Activated CD4-positive, alpha-beta T cell treated with anti-CD3 and anti-CD28 coated beads, Interleukin-2, amount 10 ng/mL, durations not matched to agents 7 days and 5 days (primary cell): Measurements from ENCODE around the gene SLC13A5. TPM values are rescaled to one million over a fixed set of nuclear protein-coding genes. Genes with fewer than 3 reads are reported as not detected.
"Not testable (repeated sequence)": the region's sequence is repeated elsewhere in the genome, so short reads cannot be mapped to it uniquely, and the experiment has no call there.

Experiments used
- CTCF ChIA-PET: fragments of 350-600 bp; sonication (Branson Sonifier 250); formaldehyde crosslinking; loops from one replicate; lab custom pipeline; 2021; ENCODE audit warnings: antibody characterized with exemption; lab: Charles Lee
- POLR2A ChIA-PET: fragments of 350-600 bp; sonication (Branson Sonifier 250); formaldehyde crosslinking; loops from one replicate; lab custom pipeline; 2021; ENCODE audit warnings: antibody characterized with exemption; lab: Charles Lee
- DNase-seq: peaks from one replicate; pipeline ENCODE4 v3.0.0-alpha.2; 2020
- H3K27ac Mint-ChIP-seq: one replicate; pipeline ENCODE4 v1.8.0; 2021; ENCODE audit warnings: mild to moderate bottlenecking, moderate library complexity, mixed read lengths
- H3K27me3 Mint-ChIP-seq: one replicate; pipeline ENCODE4 v1.8.0; 2021; ENCODE audit warnings: mixed read lengths
- H3K36me3 Mint-ChIP-seq: one replicate; pipeline ENCODE4 v1.8.0; 2021; ENCODE audit warnings: low read depth, mixed read lengths
- H3K4me1 Mint-ChIP-seq: one replicate; pipeline ENCODE4 v1.8.0; 2021; ENCODE audit warnings: mixed read lengths
- H3K4me3 Mint-ChIP-seq: one replicate; pipeline ENCODE4 v1.8.0; 2021; ENCODE audit warnings: mild to moderate bottlenecking, moderate library complexity, mixed read lengths
- H3K9me3 Mint-ChIP-seq: one replicate; pipeline ENCODE4 v1.8.0; 2021; ENCODE audit warnings: mixed read lengths
- total RNA-seq, 2 experiments: library from RNA; stranded (reverse); gene quantifications; one replicate each; pipeline ENCODE4 v1.2.3, GENCODE V29; 2021

SLC13A5 gene
- not detected for total RNA-seq

- POLR2A ChIA-PET, result no interaction called here
Observed at GRCh38 chr17:6713130-6713917, at the start of gene SLC13A5. TSS of gene SLC13A5 (minus strand) at chr17:6713369. CDS start at chr17:6713333, 36 bp downstream.

GRCh38 chr17:6761779-6762178 is 48.6 kb upstream of the SLC13A5 start:
- H3K27ac Mint-ChIP-seq, result no peak overlapping the region
- ChIA-PET POLR2A (no interaction called here), CTCF (no interaction called here)
- H3K4me3 Mint-ChIP-seq, result no peak overlapping the region
- DNase-seq, result no peak
- no peaks in the 10 kb centered on the region for H3K27me3 Mint-ChIP-seq
- peaks cover 71% of the 10 kb centered on the region for H3K4me1 Mint-ChIP-seq
- peaks cover 98% of the 10 kb centered on the region for H3K36me3 Mint-ChIP-seq
- H3K9me3 Mint-ChIP-seq, result peaks cover 28% of the 10 kb centered on the region

More at GRCh38 chr17:6713130-6713917, at the start of gene SLC13A5:
- Mint-ChIP-seq H3K27ac (no peak within 1 kb of the TSS), H3K4me3 (peak within 1 kb of the TSS; percentile 10), H3K27me3 (peaks cover 57% of the 10 kb centered on the region), H3K4me1 (peaks cover 19% of the 10 kb centered on the region), H3K36me3 (peaks cover 5% of the 10 kb centered on the region), H3K9me3 (peaks cover 3% of the 10 kb centered on the region)
- peak; percentile 8 for DNase-seq
- CTCF ChIA-PET, result no interaction called here

- Mint-ChIP-seq H3K27me3 (no peaks in the 10 kb centered on the region), H3K4me1 (peaks cover 78% of the 10 kb centered on the region), H3K27ac (peak overlapping the region; percentile 83), H3K4me3 (peak overlapping the region; percentile 99), H3K36me3 (peaks cover 69% of the 10 kb centered on the region), H3K9me3 (peaks cover 5% of the 10 kb centered on the region)
- ChIA-PET POLR2A (interaction anchor here (0.6 kb wide), 1 partner anchor 14 kb away, joined by 3 read pairs; no protein-coding TSS in a partner anchor), CTCF (interaction anchor here (1.0 to 1.3 kb wide), 2 partner anchors 16 to 22 kb away, joined by 3 to 5 read pairs; no protein-coding TSS in a partner anchor)
- DNase-seq, result no peak
Observed at GRCh38 chr17:6757747-6758146, 44.6 kb upstream of the SLC13A5 start.

GRCh38 chr17:6756425-6757031 is 43.4 kb upstream of the SLC13A5 start:
- H3K27ac Mint-ChIP-seq, result peak overlapping the region; percentile 100
- POLR2A ChIA-PET, result interaction anchor here (1.2 kb wide), 1 partner anchor 13 kb away, joined by 5 read pairs; no protein-coding TSS in a partner anchor
- H3K36me3 Mint-ChIP-seq, result peaks cover 57% of the 10 kb centered on the region
- peaks cover 74% of the 10 kb centered on the region for H3K4me1 Mint-ChIP-seq
- H3K27me3 Mint-ChIP-seq, result no peaks in the 10 kb centered on the region
- no peaks in the 10 kb centered on the region for H3K9me3 Mint-ChIP-seq
- no peak for DNase-seq
- H3K4me3 Mint-ChIP-seq, result peak overlapping the region; percentile 99
- CTCF ChIA-PET, result interaction anchor here (0.7 to 1.3 kb wide), 5 partner anchors 13 to 103 kb away, joined by 3 to 6 read pairs (median 3); no protein-coding TSS in a partner anchor

- H3K36me3 Mint-ChIP-seq, result peaks cover 49% of the 10 kb centered on the region
Observed at GRCh38 chr17:6755731-6756184, 42.6 kb upstream of the SLC13A5 start, which contains the start of gene XAF1. TSS of gene XAF1 (plus strand) at chr17:6756046. CDS start at chr17:6756079, 33 bp downstream.

GRCh38 chr17:6755281-6755680 is 42.1 kb upstream of the SLC13A5 start:
- ChIA-PET POLR2A (no interaction called here), CTCF (interaction anchor here (0.7 to 1.0 kb wide), 4 partner anchors 9 to 88 kb away, joined by 3 read pairs; no protein-coding TSS in a partner anchor)
- Mint-ChIP-seq H3K4me3 (peak overlapping the region; percentile 99), H3K36me3 (peaks cover 44% of the 10 kb centered on the region), H3K9me3 (no peaks in the 10 kb centered on the region), H3K4me1 (peaks cover 63% of the 10 kb centered on the region), H3K27me3 (peaks cover 2% of the 10 kb centered on the region), H3K27ac (peak overlapping the region; percentile 100)
- no peak for DNase-seq

More at GRCh38 chr17:6755731-6756184, 42.6 kb upstream of the SLC13A5 start, which contains the start of gene XAF1:
- Mint-ChIP-seq H3K4me3 (peak within 1 kb of the TSS; percentile 99), H3K27me3 (peaks cover 2% of the 10 kb centered on the region), H3K27ac (peak within 1 kb of the TSS; percentile 100), H3K4me1 (peaks cover 68% of the 10 kb centered on the region), H3K9me3 (no peaks in the 10 kb centered on the region)
- POLR2A ChIA-PET, result interaction anchor here (1.2 kb wide), 1 partner anchor 14 kb away, joined by 5 read pairs; no protein-coding TSS in a partner anchor
- CTCF ChIA-PET, result interaction anchor here (0.7 to 1.0 kb wide), 4 partner anchors 8 to 89 kb away, joined by 3 read pairs; no protein-coding TSS in a partner anchor
- peak; percentile 82 for DNase-seq

GRCh38 chr17:6753546-6753945 is 40.4 kb upstream of the SLC13A5 start:
- DNase-seq, result no peak
- Mint-ChIP-seq H3K27me3 (peaks cover 5% of the 10 kb centered on the region), H3K27ac (peak overlapping the region; percentile 81), H3K36me3 (peaks cover 27% of the 10 kb centered on the region), H3K4me1 (peaks cover 53% of the 10 kb centered on the region), H3K4me3 (no peak overlapping the region), H3K9me3 (no peaks in the 10 kb centered on the region)
- POLR2A ChIA-PET, result no interaction called here
- CTCF ChIA-PET, result no interaction called here

GRCh38 chr17:6753006-6753445 is 39.9 kb upstream of the SLC13A5 start:
- CTCF ChIA-PET, result interaction anchor here (1.7 kb wide), 1 partner anchor 262 kb away, joined by 4 read pairs; a partner anchor contains a TSS
- H3K9me3 Mint-ChIP-seq, result no peaks in the 10 kb centered on the region
- peak; percentile 49 for DNase-seq
- H3K4me3 Mint-ChIP-seq, result no peak overlapping the region
- H3K36me3 Mint-ChIP-seq, result peaks cover 22% of the 10 kb centered on the region
- POLR2A ChIA-PET, result no interaction called here
- H3K27me3 Mint-ChIP-seq, result peaks cover 8% of the 10 kb centered on the region
- H3K27ac Mint-ChIP-seq, result peak overlapping the region; percentile 80
- H3K4me1 Mint-ChIP-seq, result peaks cover 48% of the 10 kb centered on the region

GRCh38 chr17:6752068-6752909 is 39.1 kb upstream of the SLC13A5 start:
- peak overlapping the region; percentile 80 for H3K27ac Mint-ChIP-seq
- DNase-seq, result no peak
- no peak overlapping the region for H3K4me3 Mint-ChIP-seq
- CTCF ChIA-PET, result interaction anchor here (1.7 kb wide), 1 partner anchor 263 kb away, joined by 4 read pairs; a partner anchor contains a TSS
- peaks cover 15% of the 10 kb centered on the region for H3K36me3 Mint-ChIP-seq
- H3K9me3 Mint-ChIP-seq, result no peaks in the 10 kb centered on the region
- peaks cover 41% of the 10 kb centered on the region for H3K4me1 Mint-ChIP-seq
- POLR2A ChIA-PET, result no interaction called here
- peaks cover 10% of the 10 kb centered on the region for H3K27me3 Mint-ChIP-seq

- peak overlapping the region; percentile 63 for H3K27ac Mint-ChIP-seq
- DNase-seq, result peak; percentile 32
- ChIA-PET POLR2A (interaction anchor here (0.6 kb wide), 1 partner anchor 83 kb away, joined by 3 read pairs; no protein-coding TSS in a partner anchor), CTCF (no interaction called here)
- peaks cover 21% of the 10 kb centered on the region for H3K27me3 Mint-ChIP-seq
- no peak overlapping the region for H3K4me3 Mint-ChIP-seq
- no peaks in the 10 kb centered on the region for H3K9me3 Mint-ChIP-seq
- H3K4me1 Mint-ChIP-seq, result peaks cover 27% of the 10 kb centered on the region
- no peaks in the 10 kb centered on the region for H3K36me3 Mint-ChIP-seq
Observed at GRCh38 chr17:6749519-6749918, 36.4 kb upstream of the SLC13A5 start.

- H3K9me3 Mint-ChIP-seq, result no peaks in the 10 kb centered on the region
- no peak overlapping the region for H3K27ac Mint-ChIP-seq
- no peaks in the 10 kb centered on the region for H3K36me3 Mint-ChIP-seq
- H3K4me3 Mint-ChIP-seq, result no peak overlapping the region
- H3K27me3 Mint-ChIP-seq, result peaks cover 28% of the 10 kb centered on the region
- H3K4me1 Mint-ChIP-seq, result peaks cover 21% of the 10 kb centered on the region
- CTCF ChIA-PET, result no interaction called here
- DNase-seq, result no peak
- POLR2A ChIA-PET, result no interaction called here
Observed at GRCh38 chr17:6748617-6749016, 35.4 kb upstream of the SLC13A5 start.

- H3K27ac Mint-ChIP-seq, H3K4me1 Mint-ChIP-seq, DNase-seq, H3K4me3 Mint-ChIP-seq, H3K36me3 Mint-ChIP-seq, POLR2A ChIA-PET, CTCF ChIA-PET, H3K9me3 Mint-ChIP-seq: not testable (repeated sequence)
- peaks cover 42% of the 10 kb centered on the region for H3K27me3 Mint-ChIP-seq
Observed at GRCh38 chr17:6746665-6747064, 33.5 kb upstream of the SLC13A5 start.
